ENCODE results near the gene NDUFB4. TPM values are rescaled to one million over a fixed set of nuclear protein-coding genes. Genes with fewer than 3 reads are reported as not detected.

The NDUFB4 gene
- total and polyA plus RNA-seq, 2 experiments from 2014 or later, result 105 to 250 TPM

- peak overlapping the region; percentile 28 for H3K27ac ChIP-seq
- H3K4me1 ChIP-seq (ENCODE audit: insufficient read depth), result peaks cover 25% of the 10 kb centered on the region
- H2AFZ ChIP-seq, result peak overlapping the region; percentile 62
- H3F3A ChIP-seq (ENCODE audit: insufficient read depth), result peaks cover 7% of the 10 kb centered on the region; the same call in 1 of the 2 replicates
- H3K4me3 ChIP-seq, result no peak overlapping the region
- in situ Hi-C loops (cut with MboI), result no loop called here
- H4K20me1 ChIP-seq (ENCODE audit: insufficient read depth), result no peaks in the 10 kb centered on the region
- 65 to 84% methylated on average over 2 of the region's 2 CpGs for WGBS, 2 experiments (ENCODE audit: low coverage in 1 of 2, low lambda C conversion rate in 2 of 2, missing lambda C conversion rate in 2 of 2)
- TF ChIP-seq EZH2phosphoT487 (IDR thresholded peaks at IDR 0.05; ENCODE audit: insufficient read depth, low read depth) (no peak), EZH2 (IDR thresholded peaks at IDR 0.05; ENCODE audit: insufficient read depth, poor library complexity, severe bottlenecking) (no peak)
- no peak overlapping the region for H3K9ac ChIP-seq
- H3K79me2 ChIP-seq (ENCODE audit: insufficient read depth), result no peaks in the 10 kb centered on the region
- no peaks in the 10 kb centered on the region for H3K36me3 ChIP-seq (ENCODE audit: low read depth)
- DNase-seq, result no peak
- no peaks in the 10 kb centered on the region for H3K9me2 ChIP-seq (ENCODE audit: insufficient read depth)
- H3K27me3 ChIP-seq (replicated peaks; ENCODE audit: insufficient read depth), result no peaks in the 10 kb centered on the region
- no peak overlapping the region for H3K4me2 ChIP-seq (ENCODE audit: unreplicated experiment)
- H3K9me3 ChIP-seq (ENCODE audit: low read depth), result no peaks in the 10 kb centered on the region
Observed at GRCh38 chr3:120641696-120642246, 45.6 kb downstream of the NDUFB4 start.

DNA sequence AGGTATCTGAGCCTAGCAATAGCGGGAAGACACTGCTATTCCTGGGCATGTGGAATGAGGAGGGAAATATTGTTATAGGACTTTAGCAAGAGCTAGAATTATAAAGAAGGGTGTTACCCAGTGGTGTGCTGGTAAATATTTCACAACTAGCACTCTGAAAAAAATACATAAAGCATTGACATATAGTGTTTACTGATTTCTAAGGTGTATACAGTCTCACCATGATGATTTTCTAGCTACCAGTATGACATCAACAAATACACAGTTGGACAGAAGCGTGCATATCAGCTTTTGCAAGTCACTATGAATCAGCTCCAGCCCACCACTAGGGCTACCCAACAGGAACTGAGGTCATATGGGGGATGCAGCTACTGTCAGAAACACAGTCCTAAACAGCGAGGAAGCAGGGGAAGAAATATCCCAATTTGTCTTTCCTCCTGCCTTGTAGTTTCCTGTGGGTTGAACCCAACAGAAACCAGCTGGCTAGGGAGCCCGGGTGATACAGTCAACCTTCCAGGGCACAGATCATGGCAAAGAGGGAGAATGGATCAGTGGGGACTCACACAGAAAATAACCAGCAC is 46.3 kb downstream of the NDUFB4 start:
- Histone ChIP-seq H4K20me1 (ENCODE audit: insufficient read depth) (no peaks in the 10 kb centered on the region), H3K27me3 (replicated peaks; ENCODE audit: insufficient read depth) (no peaks in the 10 kb centered on the region), H3K27ac (peak overlapping the region; percentile 44), H2AFZ (peak overlapping the region; percentile 62), H3K4me2 (ENCODE audit: unreplicated experiment) (peak overlapping the region; percentile 1), H3K36me3 (ENCODE audit: low read depth) (no peaks in the 10 kb centered on the region), H3F3A (ENCODE audit: insufficient read depth) (peaks cover 7% of the 10 kb centered on the region; the same call in 1 of the 2 replicates), H3K9ac (no peak overlapping the region; the same call in 1 of the 2 replicates), H3K9me2 (ENCODE audit: insufficient read depth) (no peaks in the 10 kb centered on the region), H3K9me3 (ENCODE audit: low read depth) (no peaks in the 10 kb centered on the region), H3K79me2 (ENCODE audit: insufficient read depth) (no peaks in the 10 kb centered on the region), H3K4me1 (ENCODE audit: insufficient read depth) (peaks cover 25% of the 10 kb centered on the region), H3K4me3 (no peak overlapping the region)
- TF ChIP-seq EZH2 (IDR thresholded peaks at IDR 0.05; ENCODE audit: insufficient read depth, poor library complexity, severe bottlenecking) (no peak), EZH2phosphoT487 (IDR thresholded peaks at IDR 0.05; ENCODE audit: insufficient read depth, low read depth) (no peak)
- WGBS, 2 experiments (ENCODE audit: low coverage in 1 of 2, low lambda C conversion rate in 2 of 2, missing lambda C conversion rate in 2 of 2), result 48 to 51% methylated on average over 4 of the region's 4 CpGs
- peak; percentile 69 for DNase-seq
- in situ Hi-C loops (cut with MboI), result no loop called here

- Histone ChIP-seq H3K4me2 (ENCODE audit: unreplicated experiment) (peak overlapping the region; percentile 23), H3K27ac (no peak overlapping the region), H3K9me2 (ENCODE audit: insufficient read depth) (no peaks in the 10 kb centered on the region), H3K4me3 (no peak overlapping the region), H3K4me1 (ENCODE audit: insufficient read depth) (peaks cover 34% of the 10 kb centered on the region), H3K27me3 (replicated peaks; ENCODE audit: insufficient read depth) (no peaks in the 10 kb centered on the region), H3K36me3 (ENCODE audit: low read depth) (no peaks in the 10 kb centered on the region), H3F3A (ENCODE audit: insufficient read depth) (peaks cover 7% of the 10 kb centered on the region; the same call in 1 of the 2 replicates), H3K9ac (0 out of 2 replicates have a peak overlapping the region, but pooled peaks have one; percentile 0), H3K9me3 (ENCODE audit: low read depth) (no peaks in the 10 kb centered on the region), H2AFZ (peak overlapping the region; percentile 72), H4K20me1 (ENCODE audit: insufficient read depth) (no peaks in the 10 kb centered on the region), H3K79me2 (ENCODE audit: insufficient read depth) (no peaks in the 10 kb centered on the region)
- 6 to 9% methylated on average over 5 of the region's 5 CpGs for WGBS, 2 experiments (ENCODE audit: low coverage in 1 of 2, low lambda C conversion rate in 2 of 2, missing lambda C conversion rate in 2 of 2)
- in situ Hi-C loops (cut with MboI), result no loop called here
- DNase-seq, result peak; percentile 39
- TF ChIP-seq EZH2 (IDR thresholded peaks at IDR 0.05; ENCODE audit: insufficient read depth, poor library complexity, severe bottlenecking) (no peak), EZH2phosphoT487 (IDR thresholded peaks at IDR 0.05; ENCODE audit: insufficient read depth, low read depth) (no peak)
Observed at GRCh38 chr3:120645083-120645845, 49.1 kb downstream of the NDUFB4 start.

GRCh38 chr3:120646771-120647432 is 50.8 kb downstream of the NDUFB4 start:
- H4K20me1 ChIP-seq (ENCODE audit: insufficient read depth), result no peaks in the 10 kb centered on the region
- H3K9me2 ChIP-seq (ENCODE audit: insufficient read depth), result no peaks in the 10 kb centered on the region
- no peak overlapping the region for H3K9ac ChIP-seq
- in situ Hi-C loops (cut with MboI), result no loop called here
- no peaks in the 10 kb centered on the region for H3K9me3 ChIP-seq (ENCODE audit: low read depth)
- peaks cover 39% of the 10 kb centered on the region for H3K4me1 ChIP-seq (ENCODE audit: insufficient read depth)
- H2AFZ ChIP-seq, result no peak overlapping the region
- TF ChIP-seq EZH2 (IDR thresholded peaks at IDR 0.05; ENCODE audit: insufficient read depth, poor library complexity, severe bottlenecking) (no peak), EZH2phosphoT487 (IDR thresholded peaks at IDR 0.05; ENCODE audit: insufficient read depth, low read depth) (no peak)
- no peak overlapping the region for H3K27ac ChIP-seq
- no peaks in the 10 kb centered on the region for H3K79me2 ChIP-seq (ENCODE audit: insufficient read depth)
- H3K4me3 ChIP-seq, result no peak overlapping the region
- H3K27me3 ChIP-seq (replicated peaks; ENCODE audit: insufficient read depth), result no peaks in the 10 kb centered on the region
- H3K36me3 ChIP-seq (ENCODE audit: low read depth), result no peaks in the 10 kb centered on the region
- H3K4me2 ChIP-seq (ENCODE audit: unreplicated experiment), result no peak overlapping the region
- no peak for DNase-seq
- 73 to 76% methylated on average over 5 of the region's 5 CpGs for WGBS, 2 experiments (ENCODE audit: low coverage in 1 of 2, low lambda C conversion rate in 2 of 2, missing lambda C conversion rate in 2 of 2)
- H3F3A ChIP-seq (ENCODE audit: insufficient read depth), result peaks cover 7% of the 10 kb centered on the region; the same call in 1 of the 2 replicates

Measured in GM23248 (cell line).